H1 (cell line): ENCODE measurements around the gene PMP22. TPM values are rescaled to one million over a fixed set of nuclear protein-coding genes. Genes with fewer than 3 reads are reported as not detected.

Experiments used
- CTCF ChIA-PET: fragments of 300-600 bp; sonication (Branson Sonifier 250); formaldehyde crosslinking; loops from one replicate; lab custom pipeline; 2021; ENCODE audit not compliant: partially characterized antibody; lab: Charles Lee
- POLR2A ChIA-PET: fragments of 300-600 bp; sonication (Branson Sonifier 250); formaldehyde crosslinking; loops from one replicate; lab custom pipeline; 2021; ENCODE audit warnings: inconsistent platforms; ENCODE audit not compliant: partially characterized antibody; lab: Charles Lee
- DNase-seq, 2 experiments: peaks; one replicate each; pipeline versions ENCODE4 v3.0.0 to v3.0.0-alpha.2; 2010 to 2022; ENCODE audit warnings: low spot score in 2 of 2, low read depth in 1 of 2, mixed read lengths in 1 of 2
- FAIRE-seq: peaks from 2 replicates; lab custom pipeline; 2011; peaks lifted over from hg19 to GRCh38; lab: Jason Lieb, UNC
- H2AFZ ChIP-seq: 2 replicates; pipeline ENCODE4 v1.8.1; 2012; ENCODE audit warnings: low read length, inconsistent platforms
- H2AK5ac ChIP-seq: 2 replicates; pipeline ENCODE4 v1.6.1; 2013; ENCODE audit warnings: low read depth, low read length
- H2BK120ac ChIP-seq: replicated peaks from 2 replicates; pipeline ENCODE3; 2013; ENCODE audit warnings: low read depth, low read length, inconsistent platforms
- H2BK12ac ChIP-seq: 2 replicates; pipeline ENCODE4 v1.6.1; 2013; ENCODE audit warnings: low read depth, low read length
- H2BK15ac ChIP-seq: 2 replicates; pipeline ENCODE4 v1.6.1; 2013; ENCODE audit warnings: low read length
- H2BK20ac ChIP-seq: 2 replicates; pipeline ENCODE4 v1.6.1; 2013; ENCODE audit warnings: low read length
- H2BK5ac ChIP-seq: 2 replicates; pipeline ENCODE4 v1.6.1; 2013; ENCODE audit warnings: low read depth, low read length
- H3K14ac ChIP-seq: 2 replicates; pipeline ENCODE4 v1.6.1; 2013; ENCODE audit warnings: inconsistent platforms; ENCODE audit not compliant: insufficient read length
- H3K18ac ChIP-seq: 2 replicates; pipeline ENCODE4 v1.6.1; 2013; ENCODE audit warnings: low read length; ENCODE audit errors: extremely low read depth
- H3K23ac ChIP-seq: 2 replicates; pipeline ENCODE4 v1.6.1; 2013; ENCODE audit warnings: inconsistent platforms; ENCODE audit not compliant: insufficient read length
- H3K23me2 ChIP-seq: 2 replicates; pipeline ENCODE4 v1.6.1; 2013; ENCODE audit warnings: low read depth, low read length
- H3K27ac ChIP-seq: 2 replicates; pipeline ENCODE4 v1.6.1; 2011; ENCODE audit warnings: low read depth, low read length, inconsistent platforms
- H3K27me3 ChIP-seq, 4 experiments: replicated peaks in 1 of 4; 1 replicate in 1 of 4; 2 replicates in 3 of 4; pipeline versions ENCODE4 v1.6.1 to v1.8.1; 2011 to 2013; ENCODE audit warnings: low read length in 3 of 4, mild to moderate bottlenecking in 3 of 4, inconsistent platforms in 2 of 4, mixed read lengths in 2 of 4, moderate library complexity in 1 of 4; ENCODE audit not compliant: control insufficient read depth in 3 of 4, insufficient read depth in 3 of 4; ENCODE audit errors: extremely low read depth in 1 of 4
- H3K36me3 ChIP-seq, 4 experiments: 2 replicates each; pipeline versions ENCODE4 v1.6.1 to v1.8.1; 2011 to 2013; ENCODE audit warnings: mild to moderate bottlenecking in 4 of 4, low read length in 3 of 4, moderate library complexity in 2 of 4, control low read depth in 1 of 4, inconsistent platforms in 1 of 4; ENCODE audit not compliant: insufficient read depth in 4 of 4, control insufficient read depth in 2 of 4
- H3K4ac ChIP-seq: replicated peaks from 2 replicates; pipeline ENCODE3; 2013; ENCODE audit warnings: low read length, low read depth, mixed read lengths, inconsistent platforms; ENCODE audit not compliant: insufficient read length
- H3K4me1 ChIP-seq, 4 experiments: replicated peaks in 1 of 4; 1 replicate in 1 of 4; 2 replicates in 3 of 4; pipeline versions ENCODE4 v1.6.1 to v1.8.1; 2011 to 2013; ENCODE audit warnings: low read length in 3 of 4, inconsistent platforms in 2 of 4, mixed read lengths in 1 of 4; ENCODE audit not compliant: insufficient read depth in 4 of 4, control insufficient read depth in 3 of 4
- H3K4me2 ChIP-seq, 2 experiments: 2 replicates each; pipeline versions ENCODE4 v1.6.1 to v1.8.1; 2011 to 2013; ENCODE audit warnings: low read depth in 2 of 2, low read length in 2 of 2, control low read depth in 1 of 2, inconsistent platforms in 1 of 2, mild to moderate bottlenecking in 1 of 2; ENCODE audit not compliant: insufficient read depth in 1 of 2
- H3K4me3 ChIP-seq, 4 experiments: fragments of 200-600, 300-600 bp in 1 of 4; sonication (generic), shearing (Covaris generic), sonication (Bioruptor Twin) in 1 of 4; 2 replicates each; pipeline versions ENCODE4 v1.5.1 to v1.8.1; 2011 to 2016; ENCODE audit warnings: low read length in 4 of 4, low read depth in 3 of 4, control low read depth in 2 of 4, inconsistent platforms in 2 of 4, mild to moderate bottlenecking in 2 of 4, mixed read lengths in 1 of 4, moderate library complexity in 1 of 4; ENCODE audit not compliant: insufficient read depth in 2 of 4; ENCODE audit errors: extremely low read depth in 1 of 4
- H3K56ac ChIP-seq: replicated peaks from 2 replicates; pipeline ENCODE3; 2013; ENCODE audit warnings: low read depth, mild to moderate bottlenecking, mixed read lengths, low read length, inconsistent platforms; ENCODE audit not compliant: insufficient read length
- H3K79me1 ChIP-seq: 2 replicates; pipeline ENCODE4 v1.6.1; 2013; ENCODE audit warnings: low read depth, low read length, control low read depth
- H3K79me2 ChIP-seq, 2 experiments: 2 replicates each; pipeline versions ENCODE4 v1.6.1 to v1.8.1; 2012 to 2013; ENCODE audit warnings: low read length in 2 of 2, mild to moderate bottlenecking in 2 of 2, inconsistent platforms in 1 of 2; ENCODE audit not compliant: insufficient read depth in 2 of 2, control insufficient read depth in 1 of 2
- H3K9ac ChIP-seq, 4 experiments: replicated peaks in 1 of 4; 1 replicate in 1 of 4; 2 replicates in 3 of 4; pipeline versions ENCODE4 v1.6.1 to v1.8.1; 2011 to 2013; ENCODE audit warnings: low read depth in 3 of 4, low read length in 3 of 4, control low read depth in 2 of 4, mild to moderate bottlenecking in 2 of 4, moderate library complexity in 2 of 4, inconsistent platforms in 1 of 4; ENCODE audit errors: extremely low read depth in 1 of 4
- H3K9me3 ChIP-seq, 2 experiments: 2 replicates each; pipeline versions ENCODE4 v1.6.1 to v1.8.1; 2012 to 2013; ENCODE audit warnings: mild to moderate bottlenecking in 2 of 2, moderate library complexity in 2 of 2, control low read depth in 1 of 2, inconsistent platforms in 1 of 2, low read depth in 1 of 2, low read length in 1 of 2, mixed read lengths in 1 of 2; ENCODE audit not compliant: insufficient read depth in 2 of 2
- H4K20me1 ChIP-seq, 2 experiments: replicated peaks in 1 of 2; 2 replicates each; pipeline versions ENCODE3 to v1.8.1; 2011 to 2013; ENCODE audit warnings: inconsistent platforms in 2 of 2, low read length in 2 of 2, mild to moderate bottlenecking in 1 of 2; ENCODE audit not compliant: insufficient read depth in 2 of 2, control insufficient read depth in 1 of 2
- H4K5ac ChIP-seq: 2 replicates; pipeline ENCODE4 v1.6.1; 2013; ENCODE audit warnings: low read length, low read depth, mixed read lengths, inconsistent platforms; ENCODE audit not compliant: insufficient read length
- H4K8ac ChIP-seq: 2 replicates; pipeline ENCODE4 v1.8.0; 2013; ENCODE audit warnings: mild to moderate bottlenecking, moderate library complexity, low read length, inconsistent platforms; ENCODE audit not compliant: insufficient read depth; ENCODE audit errors: extremely low read depth
- H4K91ac ChIP-seq: replicated peaks from 2 replicates; pipeline ENCODE3; 2013; ENCODE audit warnings: low read length, mixed read lengths, inconsistent platforms; ENCODE audit not compliant: insufficient read length
- E2F6 ChIP-seq: IDR thresholded peaks from 2 replicates; pipeline ENCODE4 v1.6.1; 2012; ENCODE audit warnings: inconsistent platforms
- GABPA ChIP-seq: IDR thresholded peaks from 2 replicates; pipeline ENCODE4 v1.6.1; 2011; ENCODE audit warnings: mild to moderate bottlenecking, low read length, moderate library complexity, borderline replicate concordance; ENCODE audit not compliant: insufficient read depth
- JUND ChIP-seq: IDR thresholded peaks from 2 replicates; pipeline ENCODE4 v1.6.1; 2011; ENCODE audit warnings: mild to moderate bottlenecking, improper control_type of control experiment, low read length
- SUZ12 ChIP-seq: fragments of 200-600 bp; sonication (generic); IDR thresholded peaks from 2 replicates; pipeline ENCODE4 v1.6.1; 2012; ENCODE audit warnings: mild to moderate bottlenecking, inconsistent platforms, low read length, moderate library complexity, mixed read lengths
- WGBS, 2 experiments: shearing (Covaris generic) in 1 of 2; methylation state at CpG; one replicate each; pipeline versions ENCODE4 v1.1.6 to v1.1.7; 2013 to 2015; ENCODE audit warnings: low lambda C conversion rate in 2 of 2, mixed read lengths in 2 of 2, inconsistent platforms in 1 of 2, low coverage in 1 of 2, missing lambda C conversion rate in 1 of 2; ENCODE audit not compliant: insufficient replicate concordance in 2 of 2, insufficient coverage in 1 of 2, insufficient read length in 1 of 2; ENCODE audit errors: extremely low coverage in 1 of 2, missing lambda C conversion rate in 1 of 2; 5-methylcytosine and 5-hydroxymethylcytosine counted together
- polyA plus RNA-seq, 7 experiments: library from polyadenylated mRNA; depleted of rRNA in 3 of 7; stranded (reverse) in 5 of 7; unstranded in 2 of 7; fragments of >200 nt in 5 of 7; fragments of 200-250 nt in 2 of 7; gene quantifications; 1 replicate in 5 of 7; 2 replicates in 1 of 7; 4 replicates in 1 of 7; pipeline versions ENCODE4 v1.2.1 to v1.2.3, GENCODE V29; 2011 to 2013; ENCODE audit warnings: missing spikeins in 2 of 7, mixed read lengths in 2 of 7
- total RNA-seq: library from RNA; stranded (reverse); fragmentation: NEBNext Ultra II Directional; extraction: Animal tissue kit (Norgen Biotek cat#: 25700); gene quantifications from 2 replicates; pipeline ENCODE4 v1.2.1, GENCODE V29; 2021

The PMP22 gene
- total and polyA plus RNA-seq, 2 of the 8 experiments (the other 6 are each of a cell fraction or from before 2014, with no cell fraction given): 0.84 to 4.9 TPM

DNA sequence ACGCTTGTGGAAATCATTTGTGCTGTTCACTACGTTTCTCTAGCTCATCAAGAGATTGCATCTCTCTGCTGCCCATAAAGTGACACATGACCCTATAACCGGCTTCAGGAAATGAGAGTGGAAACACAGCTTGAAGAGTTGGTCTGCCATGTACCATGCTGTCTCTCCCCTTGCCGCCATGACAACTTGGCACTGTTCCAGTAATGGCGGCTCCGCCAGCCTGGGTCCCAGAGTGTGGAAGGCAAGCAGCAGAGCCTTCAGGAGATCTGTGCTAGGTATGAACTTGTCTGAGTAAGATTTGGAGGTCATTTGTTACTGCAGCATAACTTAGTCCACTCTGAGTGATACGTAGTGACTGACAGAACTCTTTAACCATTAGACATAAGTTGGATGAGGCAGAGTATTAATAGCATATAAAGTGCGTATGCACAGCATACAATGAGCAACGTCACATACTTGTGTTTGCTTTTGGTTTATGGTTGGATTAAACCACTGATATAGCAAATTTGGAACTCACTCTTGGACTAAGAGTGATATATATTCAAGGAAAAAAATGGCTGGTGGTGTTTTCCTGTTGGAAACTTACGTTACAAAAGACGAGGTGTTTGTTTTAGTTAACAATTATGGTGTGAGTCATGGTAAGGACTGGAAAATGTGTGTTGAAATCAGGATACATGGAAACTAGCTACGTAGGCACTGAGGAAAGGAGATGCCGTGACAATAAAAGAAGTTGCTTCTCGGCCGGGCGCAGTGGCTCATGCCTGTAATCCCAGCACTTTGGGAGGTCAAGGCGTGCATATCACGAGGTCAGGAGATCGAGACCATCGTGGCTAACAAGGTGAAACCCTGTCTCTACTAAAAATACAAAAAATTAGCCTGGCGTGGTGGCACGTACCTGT lies 24.4 kb upstream of the PMP22 start:
- POLR2A ChIA-PET: no interaction called here
- Histone ChIP-seq H3K4me1 (no peaks in the 10 kb centered on the region), H4K20me1 (no peaks in the 10 kb centered on the region), H2AFZ (no peak overlapping the region), H4K5ac (no peak overlapping the region), H3K9ac (no peak overlapping the region), H4K8ac (no peak overlapping the region), H3K23ac (no peak overlapping the region), H2BK5ac (no peak overlapping the region), H3K14ac (no peak overlapping the region), H3K27ac (no peak overlapping the region), H3K23me2 (no peaks in the 10 kb centered on the region; the same call in 1 of the 2 replicates), H4K91ac (no peak overlapping the region), H3K56ac (no peak overlapping the region), H3K4ac (no peak overlapping the region), H3K79me2 (no peaks in the 10 kb centered on the region), H2BK120ac (no peak overlapping the region), H2AK5ac (no peak overlapping the region), H3K4me3 (no peak overlapping the region), H3K9me3 (no peaks in the 10 kb centered on the region), H2BK12ac (no peak overlapping the region), H3K4me2 (no peak overlapping the region), H2BK15ac (no peak overlapping the region), H3K27me3 (no peaks in the 10 kb centered on the region), H3K36me3 (no peaks in the 10 kb centered on the region), H3K18ac (no peak overlapping the region), H3K79me1 (no peaks in the 10 kb centered on the region), H2BK20ac (no peak overlapping the region)
- FAIRE-seq: no peak
- DNase-seq: no peak
- CTCF ChIA-PET: interaction anchor here (0.8 kb wide), 1 partner anchor 12 kb away, joined by 3 read pairs; no protein-coding TSS in a partner anchor
- WGBS, 2 experiments: 93% methylated on average over 22 of the region's 22 CpGs; no CpG with 5 or more reads in 1 of the 2 experiments
- TF ChIP-seq E2F6 (no peak), SUZ12 (no peak), GABPA (no peak), JUND (no peak)
